HEK293 (cell line): Measurements from ENCODE around the gene METTL14.

Experiments used
- ATF2 ChIP-seq: fragments of 450-650 bp; formaldehyde crosslinking; IDR thresholded peaks from 2 replicates; pipeline ENCODE4 v1.5.1; 2016; ENCODE audit warnings: missing biosample characterization, missing genetic modification characterization, low read depth
- REPIN1 ChIP-seq: fragments of 450-650 bp; formaldehyde crosslinking; IDR thresholded peaks from 2 replicates; pipeline ENCODE4 v1.5.1; 2017; ENCODE audit warnings: missing biosample characterization, missing genetic modification characterization, low read depth
- ZNF248 ChIP-seq: fragments of 450-650 bp; formaldehyde crosslinking; IDR thresholded peaks from 2 replicates; pipeline ENCODE4 v1.5.1; 2017; ENCODE audit warnings: missing biosample characterization, missing genetic modification characterization
- ZNF623 ChIP-seq: fragments of 450-650 bp; formaldehyde crosslinking; IDR thresholded peaks from 2 replicates; pipeline ENCODE4 v1.5.1; 2016; ENCODE audit warnings: missing biosample characterization, missing genetic modification characterization
- TF ChIP-seq, protein P1 (sequence below): fragments of 450-650 bp; formaldehyde crosslinking; IDR thresholded peaks from 2 replicates; pipeline ENCODE4 v1.5.1; 2016; ENCODE audit warnings: missing biosample characterization, missing genetic modification characterization

GRCh38 chr4:118734491-118735205 is 49.5 kb downstream of the METTL14 start:
- TF ChIP-seq REPIN1 (tag by site-specific recombination) (no peak), ATF2 (tag by site-specific recombination) (no peak), ZNF623 (tag by site-specific recombination) (no peak), ZNF248 (no peak)
- TF ChIP-seq, protein P1, sequence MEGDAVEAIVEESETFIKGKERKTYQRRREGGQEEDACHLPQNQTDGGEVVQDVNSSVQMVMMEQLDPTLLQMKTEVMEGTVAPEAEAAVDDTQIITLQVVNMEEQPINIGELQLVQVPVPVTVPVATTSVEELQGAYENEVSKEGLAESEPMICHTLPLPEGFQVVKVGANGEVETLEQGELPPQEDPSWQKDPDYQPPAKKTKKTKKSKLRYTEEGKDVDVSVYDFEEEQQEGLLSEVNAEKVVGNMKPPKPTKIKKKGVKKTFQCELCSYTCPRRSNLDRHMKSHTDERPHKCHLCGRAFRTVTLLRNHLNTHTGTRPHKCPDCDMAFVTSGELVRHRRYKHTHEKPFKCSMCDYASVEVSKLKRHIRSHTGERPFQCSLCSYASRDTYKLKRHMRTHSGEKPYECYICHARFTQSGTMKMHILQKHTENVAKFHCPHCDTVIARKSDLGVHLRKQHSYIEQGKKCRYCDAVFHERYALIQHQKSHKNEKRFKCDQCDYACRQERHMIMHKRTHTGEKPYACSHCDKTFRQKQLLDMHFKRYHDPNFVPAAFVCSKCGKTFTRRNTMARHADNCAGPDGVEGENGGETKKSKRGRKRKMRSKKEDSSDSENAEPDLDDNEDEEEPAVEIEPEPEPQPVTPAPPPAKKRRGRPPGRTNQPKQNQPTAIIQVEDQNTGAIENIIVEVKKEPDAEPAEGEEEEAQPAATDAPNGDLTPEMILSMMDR (tag by site-specific recombination), result no peak
